Aorta (tissue), 5 donors: ENCODE measurements around the gene SLC6A11. TPM values are rescaled to one million over a fixed set of nuclear protein-coding genes. Genes with fewer than 3 reads are reported as not detected.

Source experiments
- ATAC-seq: fragments of 200-7000 bp; cut with Tn5 transposase; one replicate; pipeline ENCODE4 v1.9.1; 2022; ENCODE audit warnings: moderate library complexity; ENCODE audit not compliant: low FRiP score
- DNase-seq, 2 donors: peaks; one replicate each; pipeline ENCODE4 v3.0.0-alpha.2; 2020
- H3K27ac ChIP-seq, 2 donors: one replicate each; pipeline ENCODE4 v1.5.1; 2013; ENCODE audit warnings: low read length in 2 of 2, mild to moderate bottlenecking in 2 of 2, moderate library complexity in 2 of 2, control low read depth in 1 of 2, inconsistent platforms in 1 of 2, low read depth in 1 of 2
- H3K27me3 ChIP-seq, 2 donors: one replicate each; pipeline ENCODE4 v1.6.1; 2013; ENCODE audit warnings: control low read depth in 1 of 2, low read length in 1 of 2, mild to moderate bottlenecking in 1 of 2, moderate library complexity in 1 of 2; ENCODE audit not compliant: insufficient read depth in 2 of 2, control insufficient read depth in 1 of 2
- H3K36me3 ChIP-seq, 2 donors: one replicate each; pipeline ENCODE4 v1.6.1; 2013; ENCODE audit warnings: control low read depth in 1 of 2, low read length in 1 of 2, mild to moderate bottlenecking in 1 of 2; ENCODE audit not compliant: insufficient read depth in 2 of 2, control insufficient read depth in 1 of 2
- H3K4me1 ChIP-seq, 2 donors: one replicate each; pipeline ENCODE4 v1.6.1; 2013; ENCODE audit warnings: low read length in 2 of 2, control low read depth in 1 of 2, mild to moderate bottlenecking in 1 of 2, moderate library complexity in 1 of 2; ENCODE audit not compliant: insufficient read depth in 2 of 2, control insufficient read depth in 1 of 2
- H3K4me3 ChIP-seq, 2 donors: one replicate each; pipeline ENCODE4 v1.5.1; 2013; ENCODE audit warnings: low read length in 2 of 2, control low read depth in 1 of 2, mild to moderate bottlenecking in 1 of 2
- H3K9me3 ChIP-seq: one replicate; pipeline ENCODE4 v1.6.1; 2013; ENCODE audit warnings: mild to moderate bottlenecking, low read length; ENCODE audit not compliant: control insufficient read depth
- WGBS, 2 donors: extraction: QIAGEN DNeasy Blood & Tissue Kit; methylation state at CpG; one replicate each; pipeline ENCODE4 v1.1.7; 2013; 5-methylcytosine and 5-hydroxymethylcytosine counted together
- intact Hi-C, 2 donors: fragments of 100-400 bp; cut with DNase I; formaldehyde crosslinking; loops; one replicate each; pipeline versions ENCODE4 v1.14.2 to v1.15.0; 2022
- polyA plus RNA-seq, 2 donors: library from polyadenylated mRNA; stranded (reverse); fragments of 200-250 nt; gene quantifications; one replicate each; pipeline ENCODE4 v1.2.3, GENCODE V29; 2013
- total RNA-seq, 2 donors: library from RNA; stranded (reverse); fragmentation: NEBNext Ultra II Directional; extraction: Animal tissue kit (Norgen Biotek cat#: 25700); gene quantifications; one replicate each; pipeline ENCODE4 v1.2.1, GENCODE V29; 2021
- donor health status: healthy with polysubstance abuse.
- donor health status: Bipolar disorder and iron deficiency.
- donor health status: DM: no; HTN: no; CAD: no.
- donor health status: DM: no; HTN: no; CAD: no.
- donor health status: DM: yes; HTN: yes; CAD: no.

SLC6A11 gene
- total and polyA plus RNA-seq, 4 donors = not detected

GRCh38 chr3:10960255-10960654 lies 144.2 kb downstream of the SLC6A11 start:
- 95% methylated on average over 6 of the region's 6 CpGs for WGBS, 2 donors
- ATAC-seq = no peak

GRCh38 chr3:10961921-10962320 lies 145.9 kb downstream of the SLC6A11 start:
- DNase-seq (no peak), ATAC-seq (no peak)
- intact Hi-C loops = no loop called here
- 93 to 96% methylated on average over 2 of the region's 2 CpGs for WGBS, 2 donors
- no peak overlapping the region for H3K4me3 ChIP-seq
- no peaks in the 10 kb centered on the region for H3K36me3 ChIP-seq
- H3K27ac ChIP-seq = no peak overlapping the region
- no peaks in the 10 kb centered on the region for H3K9me3 ChIP-seq
- H3K27me3 ChIP-seq = no peaks in the 10 kb centered on the region
- H3K4me1 ChIP-seq = no peaks in the 10 kb centered on the region

More at GRCh38 chr3:10960255-10960654, 144.2 kb downstream of the SLC6A11 start:
- Histone ChIP-seq H3K36me3 (no peaks in the 10 kb centered on the region), H3K4me3 (no peak overlapping the region), H3K9me3 (no peaks in the 10 kb centered on the region), H3K27ac (no peak overlapping the region), H3K27me3 (no peaks in the 10 kb centered on the region), H3K4me1 (no peaks in the 10 kb centered on the region)
- intact Hi-C loops = no loop called here
- DNase-seq = no peak

- no peaks in the 10 kb centered on the region for H3K27me3 ChIP-seq
- H3K4me3 ChIP-seq = no peak overlapping the region
- ATAC-seq (no peak), DNase-seq (no peak)
- H3K36me3 ChIP-seq = no peaks in the 10 kb centered on the region
- no peaks in the 10 kb centered on the region for H3K9me3 ChIP-seq
- 80 to 86% methylated on average over 5 of the region's 5 CpGs for WGBS, 2 donors
- intact Hi-C loops = no loop called here
- no peak overlapping the region for H3K27ac ChIP-seq
- no peaks in the 10 kb centered on the region for H3K4me1 ChIP-seq
Measured at GRCh38 chr3:10962481-10963036, 146.5 kb downstream of the SLC6A11 start.

- Histone ChIP-seq H3K27ac (no peak overlapping the region), H3K4me1 (no peaks in the 10 kb centered on the region), H3K36me3 (no peaks in the 10 kb centered on the region), H3K9me3 (no peaks in the 10 kb centered on the region), H3K4me3 (no peak overlapping the region), H3K27me3 (no peaks in the 10 kb centered on the region)
- intact Hi-C loops = no loop called here
- ATAC-seq (no peak), DNase-seq (no peak)
- WGBS, 2 donors = 65 to 70% methylated on average over 6 of the region's 6 CpGs
Measured at GRCh38 chr3:10964537-10965167, 148.6 kb downstream of the SLC6A11 start.

GRCh38 chr3:10968401-10968800 lies 152.4 kb downstream of the SLC6A11 start:
- DNase-seq (no peak), ATAC-seq (no peak)
- Histone ChIP-seq H3K36me3 (no peaks in the 10 kb centered on the region), H3K27me3 (no peaks in the 10 kb centered on the region), H3K27ac (no peak overlapping the region), H3K9me3 (no peaks in the 10 kb centered on the region), H3K4me3 (no peak overlapping the region), H3K4me1 (no peaks in the 10 kb centered on the region)
- WGBS, 2 donors = 46 to 50% methylated on average over 4 of the region's 4 CpGs
- intact Hi-C loops = no loop called here

- intact Hi-C loops = no loop called here
- no peak for ATAC-seq
- no peaks in the 10 kb centered on the region for H3K27me3 ChIP-seq
Measured at GRCh38 chr3:10970306-10970960, 154.4 kb downstream of the SLC6A11 start.

GRCh38 chr3:10972072-10972782 lies 156.2 kb downstream of the SLC6A11 start:
- no peak overlapping the region for H3K27ac ChIP-seq
- 46 to 56% methylated on average over 10 of the region's 10 CpGs for WGBS, 2 donors
- intact Hi-C loops = no loop called here

More at GRCh38 chr3:10970306-10970960, 154.4 kb downstream of the SLC6A11 start:
- no peak for DNase-seq
- Histone ChIP-seq H3K4me3 (no peak overlapping the region), H3K36me3 (no peaks in the 10 kb centered on the region), H3K27ac (no peak overlapping the region), H3K4me1 (no peaks in the 10 kb centered on the region), H3K9me3 (no peaks in the 10 kb centered on the region)
- WGBS, 2 donors = 52 to 62% methylated on average over 5 of the region's 5 CpGs

GRCh38 chr3:10973046-10973595 lies 157.1 kb downstream of the SLC6A11 start:
- Histone ChIP-seq H3K4me1 (no peaks in the 10 kb centered on the region), H3K36me3 (no peaks in the 10 kb centered on the region), H3K9me3 (no peaks in the 10 kb centered on the region), H3K27me3 (no peaks in the 10 kb centered on the region), H3K27ac (no peak overlapping the region), H3K4me3 (no peak overlapping the region)
- WGBS, 2 donors = 81 to 85% methylated on average over 13 of the region's 13 CpGs
- intact Hi-C loops = no loop called here
- ATAC-seq = no peak
- DNase-seq = no peak

More at GRCh38 chr3:10972072-10972782, 156.2 kb downstream of the SLC6A11 start:
- no peaks in the 10 kb centered on the region for H3K27me3 ChIP-seq
- DNase-seq (no peak), ATAC-seq (no peak)
- H3K36me3 ChIP-seq = no peaks in the 10 kb centered on the region
- no peaks in the 10 kb centered on the region for H3K4me1 ChIP-seq
- H3K4me3 ChIP-seq = no peak overlapping the region
- no peaks in the 10 kb centered on the region for H3K9me3 ChIP-seq
